IMR-90 (cell line): ENCODE measurements around the gene KIFC3. TPM values are rescaled to one million over a fixed set of nuclear protein-coding genes. Genes with fewer than 3 reads are reported as not detected.

Source experiments
- ATAC-seq: fragments of 200-7000 bp; cut with Tn5 transposase; 2 replicates; pipeline ENCODE4 v1.9.1; 2020; ENCODE audit warnings: low read depth, mild to moderate bottlenecking, moderate library complexity
- BruUV-seq: library from RNA; stranded (reverse); fragments of 400-500 nt; replicated peaks from 2 replicates; lab custom pipeline; 2021; lab: Mats Ljungman, UMichigan
- CTCF ChIA-PET: fragments of 300-600 bp; formaldehyde crosslinking; extraction: SDS; loops from one replicate; lab custom pipeline; 2021; ENCODE audit warnings: antibody characterized with exemption; lab: Yijun Ruan, JAX
- POLR2A ChIA-PET: fragments of 300-600 bp; sonication (Branson Sonifier 250); formaldehyde crosslinking; loops from one replicate; lab custom pipeline; 2022; ENCODE audit warnings: antibody characterized with exemption; ENCODE audit not compliant: unreplicated experiment; lab: Charles Lee
- DNase-seq: peaks from one replicate; pipeline ENCODE4 v3.0.0; 2013
- H2AFZ ChIP-seq: replicated peaks from 2 replicates; pipeline ENCODE3; 2013; ENCODE audit warnings: low read length, mild to moderate bottlenecking; ENCODE audit not compliant: poor library complexity
- H2AK5ac ChIP-seq: 2 replicates; pipeline ENCODE4 v1.6.1; 2013; ENCODE audit warnings: low read depth, low read length, inconsistent platforms
- H2AK9ac ChIP-seq: replicated peaks from 2 replicates; pipeline ENCODE3; 2013; ENCODE audit warnings: mild to moderate bottlenecking, low read depth, low read length, moderate library complexity; ENCODE audit not compliant: poor library complexity
- H2BK120ac ChIP-seq: 2 replicates; pipeline ENCODE4 v1.6.1; 2013; ENCODE audit warnings: low read depth, low read length, inconsistent platforms
- H2BK15ac ChIP-seq: 3 replicates; pipeline ENCODE4 v1.6.1; 2013; ENCODE audit warnings: low read depth, low read length, inconsistent platforms
- H2BK20ac ChIP-seq: 2 replicates; pipeline ENCODE4 v1.6.1; 2013; ENCODE audit warnings: low read depth, mild to moderate bottlenecking, inconsistent platforms, low read length, moderate library complexity
- H2BK5ac ChIP-seq: 2 replicates; pipeline ENCODE4 v1.6.1; 2013; ENCODE audit warnings: mild to moderate bottlenecking, low read depth, low read length, inconsistent platforms; ENCODE audit not compliant: poor library complexity, severe bottlenecking
- H3K14ac ChIP-seq: replicated peaks from 2 replicates; pipeline ENCODE4 v1.6.1; 2013; ENCODE audit warnings: low read depth, low read length, inconsistent platforms
- H3K18ac ChIP-seq: 2 replicates; pipeline ENCODE4 v1.6.1; 2013; ENCODE audit warnings: low read depth, low read length, control low read depth
- H3K23ac ChIP-seq: 2 replicates; pipeline ENCODE4 v1.6.1; 2013; ENCODE audit warnings: low read depth, low read length, inconsistent platforms
- H3K27ac ChIP-seq: 2 replicates; pipeline ENCODE4 v1.5.1; 2013; ENCODE audit warnings: mild to moderate bottlenecking, control low read depth, low read length; ENCODE audit not compliant: insufficient read depth
- H3K27me3 ChIP-seq: 2 replicates; pipeline ENCODE4 v1.6.1; 2013; ENCODE audit warnings: low read length; ENCODE audit not compliant: control insufficient read depth, insufficient read depth
- H3K36me3 ChIP-seq: 2 replicates; pipeline ENCODE4 v1.6.1; 2013; ENCODE audit warnings: low read length, mixed read lengths; ENCODE audit not compliant: control insufficient read depth, insufficient read depth
- H3K4ac ChIP-seq: 2 replicates; pipeline ENCODE4 v1.6.1; 2013; ENCODE audit warnings: low read depth, low read length, inconsistent platforms
- H3K4me1 ChIP-seq: 2 replicates; pipeline ENCODE4 v1.6.1; 2013; ENCODE audit warnings: low read length, mixed read lengths; ENCODE audit not compliant: control insufficient read depth, insufficient read depth
- H3K4me2 ChIP-seq: 2 replicates; pipeline ENCODE4 v1.6.1; 2013; ENCODE audit warnings: low read depth, mild to moderate bottlenecking, control low read depth, low read length, moderate library complexity
- H3K4me3 ChIP-seq: 2 replicates; pipeline ENCODE4 v1.5.1; 2013; ENCODE audit warnings: low read depth, mild to moderate bottlenecking, control low read depth, low read length, moderate library complexity; ENCODE audit not compliant: insufficient read depth
- H3K56ac ChIP-seq: 2 replicates; pipeline ENCODE4 v1.6.1; 2013; ENCODE audit warnings: low read length, inconsistent platforms; ENCODE audit not compliant: insufficient read depth; ENCODE audit errors: extremely low read depth
- H3K79me1 ChIP-seq, 2 experiments: 2 replicates each; pipeline ENCODE4 v1.6.1; 2013; ENCODE audit warnings: low read length in 2 of 2, inconsistent platforms in 1 of 2, low read depth in 1 of 2
- H3K9ac ChIP-seq: 2 replicates; pipeline ENCODE4 v1.6.1; 2013; ENCODE audit warnings: low read depth, low read length, control low read depth
- H3K9me1 ChIP-seq: 2 replicates; pipeline ENCODE4 v1.6.1; 2013; ENCODE audit warnings: low read length, inconsistent platforms; ENCODE audit not compliant: insufficient read depth
- H3K9me3 ChIP-seq: 2 replicates; pipeline ENCODE4 v1.6.1; 2013; ENCODE audit warnings: low read length; ENCODE audit not compliant: control insufficient read depth, insufficient read depth
- H4K20me1 ChIP-seq: 2 replicates; pipeline ENCODE4 v1.6.1; 2013; ENCODE audit warnings: low read length, inconsistent platforms; ENCODE audit not compliant: insufficient read depth
- H4K5ac ChIP-seq: 2 replicates; pipeline ENCODE4 v1.6.1; 2013; ENCODE audit warnings: mild to moderate bottlenecking, low read depth, low read length, control low read depth
- H4K8ac ChIP-seq, 2 experiments: 2 replicates each; pipeline ENCODE4 v1.6.1; 2013; ENCODE audit warnings: low read depth in 2 of 2, low read length in 2 of 2, control low read depth in 1 of 2, inconsistent platforms in 1 of 2
- H4K91ac ChIP-seq: 2 replicates; pipeline ENCODE4 v1.6.1; 2013; ENCODE audit warnings: low read depth, low read length, inconsistent platforms; ENCODE audit not compliant: insufficient read depth
- CHD1 ChIP-seq: IDR thresholded peaks from 2 replicates; pipeline ENCODE4 v1.6.1; 2012; ENCODE audit warnings: low read depth, low read length, improper control_type of control experiment
- POLR2A ChIP-seq: IDR thresholded peaks from 2 replicates; pipeline ENCODE4 v1.6.1; 2012; ENCODE audit warnings: mild to moderate bottlenecking, low read depth, low read length
- WGBS, 2 experiments: methylation state at CpG; one replicate each; pipeline versions ENCODE4 v1.1.5 to v1.1.7; 2013; ENCODE audit warnings: missing lambda C conversion rate in 2 of 2; ENCODE audit not compliant: insufficient read length in 1 of 2; ENCODE audit errors: extremely low coverage in 2 of 2; 5-methylcytosine and 5-hydroxymethylcytosine counted together
- dilution Hi-C: fragments of 300-500 bp; cut with HindIII; formaldehyde crosslinking; loops from one replicate; pipeline ENCODE4 v1.14.3; 2018; ENCODE audit warnings: low sequenced_read_pairs; ENCODE audit not compliant: unreplicated experiment
- in situ Hi-C: fragments of 300-500 bp; cut with MboI; formaldehyde crosslinking; loops from 3 replicates; pipeline ENCODE4 v1.14.3; 2019; ENCODE audit warnings: low sequenced_read_pairs, inconsistent platforms, mixed read lengths
- intact Hi-C: fragments of 100-400 bp; cut with micrococcal nuclease; formaldehyde crosslinking; loops from 2 replicates; pipeline ENCODE4 v1.10.0; 2022
- polyA plus RNA-seq, 3 experiments: library from polyadenylated mRNA; depleted of rRNA; stranded (reverse); fragments of >200 nt; gene quantifications; 2 replicates each; pipeline ENCODE4 v1.2.3, GENCODE V29; 2012; ENCODE audit warnings: low replicate concordance in 1 of 3
- total RNA-seq: library from RNA; depleted of rRNA; stranded (reverse); fragments of >200 nt; gene quantifications from 2 replicates; pipeline ENCODE4 v1.2.3, GENCODE V29; 2012

KIFC3 gene
- total and polyA plus RNA-seq, 2 of the 4 experiments (the other 2 are of a cell fraction), result 48.6 to 62.5 TPM

DNA sequence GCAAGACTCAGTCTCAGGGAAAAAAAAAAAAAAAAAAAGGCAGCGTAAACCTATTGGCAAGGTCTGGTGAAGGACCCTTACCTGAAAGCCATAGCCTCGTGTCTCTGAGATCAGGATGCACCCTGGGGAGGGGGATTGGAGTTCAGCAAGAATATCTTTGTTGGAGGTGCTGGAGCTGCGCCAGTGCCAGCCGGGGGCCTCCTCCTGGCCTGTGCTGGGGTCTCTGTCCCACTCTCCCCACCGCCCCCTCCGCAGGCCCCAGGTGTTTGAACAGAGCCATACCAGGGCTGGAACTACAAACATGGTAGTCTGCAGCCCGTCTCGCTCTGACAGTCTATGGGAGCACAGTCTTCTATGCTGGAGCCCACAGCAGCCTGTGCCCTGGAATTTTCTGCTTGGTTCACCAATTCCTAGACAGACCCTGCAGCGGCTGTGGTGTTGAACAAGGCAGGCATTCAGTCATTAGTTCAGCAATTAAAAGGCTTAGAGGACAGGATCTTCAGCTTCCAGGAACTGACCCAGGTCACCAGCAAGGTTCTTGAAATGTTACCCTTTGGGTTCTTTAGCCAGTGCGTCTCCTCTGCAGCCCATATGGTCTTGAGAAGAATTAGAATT lies 42.2 kb upstream of the KIFC3 start:
- no peak overlapping the region for H3K56ac ChIP-seq
- H2BK5ac ChIP-seq, result no peak overlapping the region
- no peak for TF ChIP-seq CHD1
- TF ChIP-seq POLR2A, result no peak
- CTCF ChIA-PET, result interaction anchor here (1.2 kb wide), 1 partner anchor 62 kb away, joined by 6 read pairs; no protein-coding TSS in a partner anchor
- H3K27ac ChIP-seq, result no peak overlapping the region
- peaks cover 20% of the 10 kb centered on the region for H3K27me3 ChIP-seq
- no peak overlapping the region for H2BK20ac ChIP-seq
- no peaks in the 10 kb centered on the region for H4K20me1 ChIP-seq
- no peak overlapping the region for H4K91ac ChIP-seq
- no peak overlapping the region for H3K4ac ChIP-seq
- no peak overlapping the region for H2BK120ac ChIP-seq
- WGBS, 2 experiments, result 92% methylated on average over 3 of the region's 10 CpGs; no CpG with 5 or more reads in 1 of the 2 experiments
- ATAC-seq (no peak), DNase-seq (no peak)
- H3K23ac ChIP-seq, result no peak overlapping the region
- no peaks in the 10 kb centered on the region for H3K36me3 ChIP-seq
- no peak overlapping the region for H3K4me2 ChIP-seq
- no peaks in the 10 kb centered on the region for H3K9me3 ChIP-seq
- BruUV-seq, result no TSS peak
- no peak overlapping the region for H2AK9ac ChIP-seq
- no peaks in the 10 kb centered on the region for H3K9me1 ChIP-seq
- H3K79me1 ChIP-seq, result no peaks in the 10 kb centered on the region
- H2AK5ac ChIP-seq, result no peak overlapping the region
- no peak overlapping the region for H2BK15ac ChIP-seq
- no peak overlapping the region for H4K5ac ChIP-seq
- intact Hi-C loops (no loop called here), dilution Hi-C loops (no loop called here), in situ Hi-C loops (no loop called here)
- H3K4me1 ChIP-seq, result peaks cover 7% of the 10 kb centered on the region; the same call in 1 of the 2 replicates
- no peak overlapping the region for H3K14ac ChIP-seq
- no peak overlapping the region for H3K9ac ChIP-seq
- POLR2A ChIA-PET, result no interaction called here
- no peak overlapping the region for H3K18ac ChIP-seq
- H4K8ac ChIP-seq, result no peak overlapping the region
- H2AFZ ChIP-seq, result no peak overlapping the region
- no peak overlapping the region for H3K4me3 ChIP-seq
